SK-N-SH (cell line): ENCODE data around the gene BNIP1. TPM values are rescaled to one million over a fixed set of nuclear protein-coding genes. Genes with fewer than 3 reads are reported as not detected.

Source experiments
- CTCF ChIA-PET: fragments of 300-600, 350-600 bp; formaldehyde crosslinking; extraction: SDS; loops from one replicate; lab custom pipeline; 2021; lab: Yijun Ruan, JAX
- POLR2A ChIA-PET: fragments of 350-600 bp; sonication (Branson Sonifier 250); formaldehyde crosslinking; extraction: SDS; loops from one replicate; lab custom pipeline; 2020; ENCODE audit warnings: antibody characterized with exemption, inconsistent platforms; lab: Yijun Ruan, JAX
- DNase-seq: peaks from one replicate; pipeline ENCODE4 v3.0.0; 2012
- H2AFZ ChIP-seq: fragments of 200-600 bp; sonication (generic); 2 replicates; pipeline ENCODE4 v1.8.1; 2016; ENCODE audit warnings: antibody characterized with exemption, mild to moderate bottlenecking, low read depth
- H3F3A ChIP-seq: fragments of 200-600 bp; sonication (generic); replicated peaks from 2 replicates; pipeline ENCODE3; 2016; ENCODE audit warnings: antibody characterized with exemption, mild to moderate bottlenecking; ENCODE audit not compliant: insufficient read depth
- H3K27ac ChIP-seq, 2 experiments: fragments of 200-500 bp in 1 of 2; fragments of 200-600 bp in 1 of 2; sonication (Bioruptor generic) in 1 of 2; sonication (generic), shearing (Covaris generic) in 1 of 2; 2 replicates each; pipeline versions ENCODE4 v1.5.1 to v1.6.1; 2014 to 2016; ENCODE audit warnings: low read depth in 2 of 2, inconsistent platforms in 1 of 2, low read length in 1 of 2, mild to moderate bottlenecking in 1 of 2, mixed read lengths in 1 of 2
- H3K27me3 ChIP-seq: fragments of 200-600 bp; sonication (generic), shearing (Covaris generic); 2 replicates; pipeline ENCODE4 v1.6.1; 2016; ENCODE audit warnings: mixed run types; ENCODE audit not compliant: insufficient read depth
- H3K36me3 ChIP-seq, 2 experiments: fragments of 200-500 bp in 1 of 2; fragments of 200-600 bp in 1 of 2; sonication (Bioruptor generic) in 1 of 2; sonication (generic) in 1 of 2; replicated peaks in 1 of 2; 2 replicates each; pipeline versions ENCODE3 to v1.5.1; 2014 to 2016; ENCODE audit warnings: low read length in 1 of 2, mild to moderate bottlenecking in 1 of 2; ENCODE audit not compliant: insufficient read depth in 2 of 2, control insufficient read depth in 1 of 2
- H3K4me1 ChIP-seq, 2 experiments: fragments of 200-500 bp in 1 of 2; fragments of 200-600 bp in 1 of 2; sonication (Bioruptor generic) in 1 of 2; sonication (generic), shearing (Covaris generic) in 1 of 2; 2 replicates each; pipeline versions ENCODE4 v1.5.1 to v1.6.1; 2014 to 2016; ENCODE audit warnings: low read depth in 1 of 2, low read length in 1 of 2, mixed run types in 1 of 2; ENCODE audit not compliant: insufficient read depth in 2 of 2, control insufficient read depth in 1 of 2
- H3K4me2 ChIP-seq: fragments of 200-600 bp; sonication (generic), shearing (Covaris generic); 2 replicates; pipeline ENCODE4 v1.6.1; 2017; ENCODE audit warnings: mixed run types
- H3K4me3 ChIP-seq, 2 experiments: fragments of 200-500 bp in 1 of 2; fragments of 200-600 bp in 1 of 2; sonication (Bioruptor generic) in 1 of 2; sonication (generic), shearing (Covaris generic) in 1 of 2; 2 replicates each; pipeline versions ENCODE4 v1.5.1 to v1.8.1; 2014 to 2016; ENCODE audit warnings: low read depth in 2 of 2, inconsistent platforms in 1 of 2, low read length in 1 of 2, mild to moderate bottlenecking in 1 of 2, mixed read lengths in 1 of 2, moderate library complexity in 1 of 2
- H3K79me2 ChIP-seq: fragments of 200-600 bp; sonication (generic); 2 replicates; pipeline ENCODE4 v1.8.1; 2017; ENCODE audit warnings: mild to moderate bottlenecking; ENCODE audit not compliant: insufficient read depth
- H3K9ac ChIP-seq: fragments of 200-600 bp; sonication (generic); 2 replicates; pipeline ENCODE4 v1.6.1; 2017; ENCODE audit warnings: mixed run types
- H3K9me2 ChIP-seq: fragments of 200-600 bp; sonication (generic); 2 replicates; pipeline ENCODE4 v1.6.1; 2017; ENCODE audit warnings: mixed run types
- H3K9me3 ChIP-seq: fragments of 200-600 bp; sonication (generic); 2 replicates; pipeline ENCODE4 v1.6.1; 2017; ENCODE audit warnings: mixed run types, mild to moderate bottlenecking, moderate library complexity
- H4K20me1 ChIP-seq: fragments of 200-600 bp; sonication (generic); 2 replicates; pipeline ENCODE4 v1.6.1; 2017; ENCODE audit warnings: mild to moderate bottlenecking, mixed run types; ENCODE audit not compliant: insufficient read depth
- ELF1 ChIP-seq: IDR thresholded peaks from 2 replicates; pipeline ENCODE4 v1.4.0; 2012
- EZH2phosphoT487 ChIP-seq: fragments of 200-600 bp; sonication (generic); IDR thresholded peaks from 2 replicates; pipeline ENCODE4 v1.6.1; 2017; ENCODE audit warnings: low read depth, mixed run types, mild to moderate bottlenecking, antibody characterized with exemption, moderate library complexity, borderline replicate concordance
- FOXJ3 ChIP-seq: sonication (generic); formaldehyde crosslinking; IDR thresholded peaks from 2 replicates; pipeline ENCODE4 v1.5.1; 2020; ENCODE audit warnings: mild to moderate bottlenecking, missing genetic modification reagents
- FOXM1 ChIP-seq: IDR thresholded peaks from 2 replicates; pipeline ENCODE4 v1.4.0; 2012; ENCODE audit warnings: low read depth, mild to moderate bottlenecking
- GABPA ChIP-seq: IDR thresholded peaks from 2 replicates; pipeline ENCODE4 v1.4.0; 2012; ENCODE audit warnings: low read depth, mild to moderate bottlenecking
- GATA2 ChIP-seq: sonication (generic); formaldehyde crosslinking; IDR thresholded peaks from 2 replicates; pipeline ENCODE4 v1.5.0; 2020; ENCODE audit warnings: mild to moderate bottlenecking, missing genetic modification reagents
- IRF3 ChIP-seq: fragments of 150-350 bp; IDR thresholded peaks from 2 replicates; pipeline ENCODE4 v1.6.1; 2016; ENCODE audit warnings: mild to moderate bottlenecking, low read depth, low read length
- JUND ChIP-seq: IDR thresholded peaks from 2 replicates; pipeline ENCODE4 v1.4.0; 2012
- MAX ChIP-seq: IDR thresholded peaks from 2 replicates; pipeline ENCODE4 v1.4.0; 2012; ENCODE audit warnings: low read depth
- MXI1 ChIP-seq: IDR thresholded peaks from 2 replicates; pipeline ENCODE4 v1.6.1; 2012; ENCODE audit warnings: mild to moderate bottlenecking, low read depth, low read length, improper control_type of control experiment
- PBX3 ChIP-seq: IDR thresholded peaks from 2 replicates; pipeline ENCODE4; 2012
- RCOR1 ChIP-seq: fragments of 150-350 bp; IDR thresholded peaks from 2 replicates; pipeline ENCODE4 v1.6.1; 2017; ENCODE audit warnings: antibody characterized with exemption, low read length
- SIN3A ChIP-seq: IDR thresholded peaks from 2 replicates; pipeline ENCODE4 v1.6.1; 2012; ENCODE audit warnings: low read depth, mild to moderate bottlenecking, low read length, moderate library complexity, borderline replicate concordance
- TAF1 ChIP-seq: IDR thresholded peaks from 2 replicates; pipeline ENCODE4 v1.6.1; 2012; ENCODE audit warnings: low read depth, mild to moderate bottlenecking, low read length, moderate library complexity, borderline replicate concordance
- TEAD4 ChIP-seq: IDR thresholded peaks from 2 replicates; pipeline ENCODE4 v1.4.0; 2012; ENCODE audit warnings: mild to moderate bottlenecking, borderline replicate concordance; ENCODE audit not compliant: insufficient read depth
- ZBTB33 ChIP-seq: IDR thresholded peaks from 2 replicates; pipeline ENCODE4 v1.4.0; 2012; ENCODE audit warnings: low read depth, borderline replicate concordance
- WGBS: methylation state at CpG from one replicate; pipeline ENCODE4 v1.1.6; 2017; ENCODE audit warnings: low lambda C conversion rate; 5-methylcytosine and 5-hydroxymethylcytosine counted together
- polyA plus RNA-seq, 3 experiments: library from polyadenylated mRNA; depleted of rRNA; stranded (reverse); fragments of >200 nt; gene quantifications; 2 replicates each; pipeline ENCODE4 v1.2.3, GENCODE V29; 2012

The BNIP1 gene
- polyA plus RNA-seq, 1 of the 3 experiments (the other 2 are of a cell fraction), result 16.7 TPM

- ChIA-PET POLR2A (no interaction called here), CTCF (no interaction called here)
- Histone ChIP-seq H3K79me2 (no peaks in the 10 kb centered on the region), H3K4me1 (peaks cover 0 to 2% of the 10 kb centered on the region in 2 experiments; a peak in 1 of 4 replicates), H3K9me2 (no peaks in the 10 kb centered on the region), H2AFZ (no peak overlapping the region), H3K9ac (no peak overlapping the region), H3K9me3 (no peaks in the 10 kb centered on the region), H3K4me3 (no peak overlapping the region), H3K36me3 (peaks cover 19 to 29% of the 10 kb centered on the region in 2 experiments), H3K4me2 (no peak overlapping the region), H4K20me1 (no peaks in the 10 kb centered on the region), H3K27ac (no peak overlapping the region), H3K27me3 (no peaks in the 10 kb centered on the region), H3F3A (peaks cover 3% of the 10 kb centered on the region)
- TF ChIP-seq MAX, result no peak
- TF ChIP-seq TAF1, result no peak
- WGBS, result 90% methylated on average over 7 of the region's 7 CpGs
- DNase-seq, result no peak
Measured at GRCh38 chr5:173163219-173163618, 18.9 kb downstream of the BNIP1 start.

GRCh38 chr5:173165177-173166016, 21.1 kb downstream of the BNIP1 start:
- Histone ChIP-seq H3K9me2 (no peaks in the 10 kb centered on the region), H3K79me2 (no peaks in the 10 kb centered on the region), H3F3A (peaks cover 3% of the 10 kb centered on the region), H3K27ac (no peak overlapping the region)
- CTCF ChIA-PET, result interaction anchor here (0.7 to 1.5 kb wide), 8 partner anchors 9 to 172 kb away, joined by 3 to 7 read pairs (median 3); no protein-coding TSS in a partner anchor
- no peak for TF ChIP-seq ZBTB33
- no peak for TF ChIP-seq MAX
- no peak for TF ChIP-seq FOXM1
- no peak for TF ChIP-seq GATA2 (CRISPR knock-in tag)
- TF ChIP-seq EZH2phosphoT487, result no peak
- TF ChIP-seq TAF1, result no peak
- TF ChIP-seq RCOR1, result no peak
- no peak for TF ChIP-seq ELF1
- TF ChIP-seq SIN3A, result no peak
- TF ChIP-seq GABPA, result no peak
- no peak for TF ChIP-seq JUND
- no peak for TF ChIP-seq TEAD4
- TF ChIP-seq FOXJ3, result no peak
- TF ChIP-seq IRF3, result no peak
- no peak for TF ChIP-seq MXI1
- no peak for TF ChIP-seq PBX3
- TF ChIP-seq, all 33 proteins: peak for 0
- DNase-seq, result no peak
- Histone ChIP-seq H3K36me3 (peaks cover 9 to 20% of the 10 kb centered on the region in 2 experiments), H4K20me1 (no peaks in the 10 kb centered on the region), H3K27me3 (no peaks in the 10 kb centered on the region), H2AFZ (no peak overlapping the region), H3K9ac (no peak overlapping the region), H3K4me3 (no peak overlapping the region), H3K9me3 (no peaks in the 10 kb centered on the region), H3K4me1 (peaks cover 0 to 2% of the 10 kb centered on the region in 2 experiments; a peak in 1 of 4 replicates), H3K4me2 (no peak overlapping the region)
- POLR2A ChIA-PET, result no interaction called here
- 83% methylated on average over 1 of the region's 2 CpGs for WGBS
